Fibroblast of the aortic adventitia (primary cell): ENCODE results near the gene LMAN1. TPM values are rescaled to one million over a fixed set of nuclear protein-coding genes. Genes with fewer than 3 reads are reported as not detected.

Experiments
- DNase-seq: peaks from one replicate; pipeline ENCODE4 v3.0.0-alpha.2; 2010; ENCODE audit warnings: low read depth
- H3K4me3 ChIP-seq: 2 replicates; pipeline ENCODE4 v1.5.1; 2011; ENCODE audit warnings: low read depth, mild to moderate bottlenecking, control low read depth, low read length, moderate library complexity
- CTCF ChIP-seq: IDR thresholded peaks from 2 replicates; pipeline ENCODE4 v1.5.1; 2011; ENCODE audit warnings: mild to moderate bottlenecking, low read length, control low read depth, inconsistent platforms; ENCODE audit not compliant: insufficient read depth
- total RNA-seq: library from RNA; depleted of rRNA; stranded (reverse); fragments of >200 nt; gene quantifications from 2 replicates; pipeline ENCODE4 v1.2.3, GENCODE V29; 2012; ENCODE audit warnings: low replicate concordance

LMAN1 gene
- total RNA-seq, 1 donor, result 182 TPM

GRCh38 chr18:59387687-59388565 is 28.9 kb upstream of the LMAN1 start:
- TF ChIP-seq CTCF, result no peak
- DNase-seq, result no peak
- H3K4me3 ChIP-seq, result no peak overlapping the region

- no peak overlapping the region for H3K4me3 ChIP-seq
- DNase-seq, result no peak
- no peak for TF ChIP-seq CTCF
These were observed 28.0 kb upstream of the LMAN1 start for GRCh38 chr18:59386909-59387686.

- H3K4me3 ChIP-seq, result no peak overlapping the region
- DNase-seq, result no peak
- no peak for TF ChIP-seq CTCF
These were observed 26.1 kb upstream of the LMAN1 start for GRCh38 chr18:59385191-59385590.

GRCh38 chr18:59383851-59384250 is 24.8 kb upstream of the LMAN1 start:
- TF ChIP-seq CTCF, result no peak
- no peak overlapping the region for H3K4me3 ChIP-seq
- DNase-seq, result no peak

- no peak overlapping the region for H3K4me3 ChIP-seq
- peak; percentile 76 for DNase-seq
- peak; percentile 17 for TF ChIP-seq CTCF
These were observed 23.3 kb upstream of the LMAN1 start for GRCh38 chr18:59382383-59382782.

- TF ChIP-seq CTCF, result no peak
- no peak for DNase-seq
- no peak overlapping the region for H3K4me3 ChIP-seq
These were observed 22.9 kb upstream of the LMAN1 start for GRCh38 chr18:59381949-59382348.
